HG03045 (cell line): ENCODE results near the gene SMCO4.
"Not testable (repeated sequence)": the region's sequence is repeated elsewhere in the genome, so short reads cannot be mapped to it uniquely, and the experiment has no call there.

Experiments used
- ATAC-seq: cut with Tn5 transposase; IDR thresholded peaks from one replicate; pipeline ENCODE4 v1.9.1; 2021; ENCODE audit warnings: mild to moderate bottlenecking, moderate library complexity; ENCODE audit not compliant: unreplicated experiment

The SMCO4 gene, protein sequence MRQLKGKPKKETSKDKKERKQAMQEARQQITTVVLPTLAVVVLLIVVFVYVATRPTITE

DNA sequence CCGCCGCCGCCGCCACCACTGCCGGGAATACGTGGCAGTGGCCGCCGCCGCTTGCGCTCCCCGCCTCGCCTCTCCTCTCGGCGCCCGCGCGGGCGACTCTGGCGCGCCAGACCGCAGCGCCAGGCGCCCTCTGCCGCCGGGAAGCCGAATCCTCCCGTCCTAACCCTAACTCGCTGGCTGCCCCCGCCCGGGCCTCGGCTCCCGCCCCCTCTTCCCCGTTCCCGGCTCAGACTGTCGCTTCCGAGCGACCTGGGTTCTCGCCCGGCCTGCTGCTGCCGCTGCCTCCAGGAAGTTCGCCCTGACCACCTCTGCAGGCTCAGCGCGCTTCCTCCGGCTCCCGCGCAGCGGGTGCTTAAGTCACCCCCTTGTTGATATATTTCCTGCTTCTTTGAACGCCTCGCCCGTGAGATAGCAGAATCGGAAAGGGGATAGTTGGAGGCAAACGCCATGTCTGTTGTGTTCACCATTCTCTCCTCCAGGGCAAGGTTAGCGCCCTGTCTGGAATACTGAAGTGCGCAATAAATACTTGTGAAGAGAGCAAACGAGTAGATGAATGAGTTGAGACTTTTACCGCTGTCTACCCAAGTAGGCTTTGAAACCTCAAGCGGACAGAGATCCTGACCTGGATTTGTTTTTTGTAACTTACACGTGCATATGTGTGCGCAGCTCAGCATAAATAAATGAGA, at the start of gene SMCO4:
Gene SMCO4, minus strand, starts transcription at position 100 of the 686 bp plus-strand sequence. CDS start 64,202 bp downstream, outside the sequence.
- ATAC-seq = peak; percentile 85

DNA sequence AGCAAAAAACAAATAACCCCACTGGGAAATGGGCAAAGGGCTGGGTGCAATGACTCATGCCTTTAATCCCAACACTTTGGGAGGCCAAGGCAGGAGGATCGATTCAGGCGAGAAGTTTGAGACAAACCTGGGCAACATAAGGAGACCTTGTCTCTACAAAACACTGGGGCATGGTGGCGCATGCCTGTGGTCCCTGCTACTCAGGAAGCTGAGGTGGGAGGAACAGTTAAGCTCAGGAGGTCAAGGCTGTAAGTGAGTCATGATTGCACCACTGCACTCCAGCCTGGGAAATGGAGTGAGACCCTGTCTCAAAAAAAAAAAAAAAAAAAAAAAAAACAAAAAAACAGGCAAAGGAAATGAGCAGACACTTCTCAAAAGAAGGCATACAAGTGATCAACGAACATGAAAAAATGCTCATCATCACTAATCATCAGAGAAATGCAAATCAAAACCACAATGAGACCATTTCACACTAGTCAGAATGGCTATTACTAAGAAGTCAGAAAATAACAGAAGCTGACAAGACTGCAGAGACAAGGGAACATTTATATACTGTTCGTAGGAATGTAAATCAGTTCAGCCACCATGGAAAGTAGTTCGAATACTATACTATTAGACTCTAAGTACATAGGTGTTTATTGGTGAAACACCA, 48.2 kb upstream of the SMCO4 start:
- ATAC-seq = peak; percentile 67

DNA sequence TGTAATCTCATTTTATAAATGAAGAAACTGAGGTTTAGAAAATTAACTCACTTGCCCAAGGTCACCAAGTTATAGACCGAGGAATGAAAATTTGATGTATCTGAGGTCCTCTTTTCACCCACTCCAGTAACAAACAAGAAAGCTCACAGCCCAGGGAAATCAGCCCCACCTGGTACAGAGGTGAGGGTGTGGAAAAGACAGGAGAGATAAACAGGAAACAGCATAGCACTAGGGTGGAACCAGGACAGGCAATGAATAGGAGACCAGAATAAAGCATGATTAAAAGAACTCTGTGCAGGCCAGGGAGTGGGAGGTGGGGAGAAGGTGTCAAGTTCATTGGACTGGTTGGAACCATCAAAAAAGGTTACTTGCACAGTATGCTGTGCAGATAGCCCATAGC, 46.2 kb upstream of the SMCO4 start:
- no peak for ATAC-seq

DNA sequence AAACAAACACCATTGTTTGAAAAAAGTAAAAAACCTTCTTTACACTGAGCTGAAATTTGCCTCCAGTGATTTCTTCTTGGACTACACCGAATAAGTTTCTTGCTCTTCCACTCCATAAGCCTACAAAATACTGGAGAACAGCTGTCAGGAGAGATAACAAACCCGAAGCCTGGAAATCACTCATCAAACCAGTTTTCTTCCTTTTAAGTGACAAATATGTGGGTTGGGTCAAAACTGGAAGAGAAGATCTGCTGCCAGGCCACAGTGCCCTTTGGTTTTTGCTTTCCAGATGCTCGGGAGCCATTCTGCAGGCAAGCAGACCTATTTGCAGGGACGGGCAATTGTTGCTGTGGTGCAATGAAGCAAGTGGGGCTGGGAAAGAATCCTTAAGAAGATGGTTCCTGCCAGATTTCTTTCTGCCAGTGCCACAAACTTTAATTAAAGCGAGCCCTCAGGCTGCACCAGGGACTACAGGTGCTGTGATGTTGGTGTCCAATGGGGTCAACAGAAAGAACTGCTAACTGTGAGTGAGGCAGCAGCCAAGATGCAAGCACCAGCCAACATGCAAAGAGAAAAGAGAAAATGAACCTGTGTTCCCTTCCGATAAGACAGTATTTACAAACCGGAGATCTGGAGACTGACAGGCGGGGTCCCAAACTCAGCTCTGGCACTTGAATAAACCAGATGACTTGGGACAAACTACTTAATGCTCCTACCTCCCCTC, 44.8 kb upstream of the SMCO4 start:
- no peak for ATAC-seq

DNA sequence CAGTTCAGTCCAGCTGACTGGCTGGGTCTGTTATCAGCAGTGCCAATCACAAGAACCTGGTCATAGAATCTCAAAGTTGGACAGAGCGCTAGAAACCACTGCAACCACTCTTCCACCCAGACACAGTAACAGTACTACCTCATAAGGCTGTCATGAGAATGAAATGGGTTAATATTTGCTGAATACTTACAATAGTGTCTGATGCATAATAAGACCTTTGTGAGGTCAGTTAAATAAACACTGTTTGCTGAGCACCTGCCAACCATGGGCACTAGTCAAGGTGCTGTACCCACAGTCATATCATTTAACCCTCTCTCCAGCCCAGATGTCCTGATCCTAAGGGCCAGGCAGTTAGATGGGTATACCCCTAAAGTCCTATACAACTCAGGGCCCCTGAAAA, 44.2 kb upstream of the SMCO4 start:
- ATAC-seq = not testable (repeated sequence)

DNA sequence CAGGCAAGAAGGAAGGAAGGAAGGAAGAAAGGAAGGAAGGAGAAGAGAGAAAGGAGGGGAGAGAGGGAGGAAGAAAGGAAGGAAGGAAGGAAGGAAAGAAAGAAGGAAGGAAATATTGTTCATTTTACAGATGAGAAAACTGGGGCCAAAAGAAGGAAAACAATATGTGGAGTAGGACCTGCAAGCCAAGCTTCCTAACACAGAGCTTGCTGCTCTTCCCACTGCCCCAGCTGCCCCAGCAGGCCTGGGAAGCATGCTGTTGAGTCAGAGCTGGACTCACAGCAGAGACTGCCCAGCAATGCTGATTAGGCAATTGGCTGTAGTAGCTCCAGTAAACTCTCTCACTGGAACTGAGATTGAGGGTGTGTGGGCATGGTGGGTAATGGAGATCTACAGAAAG, 42.6 kb upstream of the SMCO4 start:
- no peak for ATAC-seq

DNA sequence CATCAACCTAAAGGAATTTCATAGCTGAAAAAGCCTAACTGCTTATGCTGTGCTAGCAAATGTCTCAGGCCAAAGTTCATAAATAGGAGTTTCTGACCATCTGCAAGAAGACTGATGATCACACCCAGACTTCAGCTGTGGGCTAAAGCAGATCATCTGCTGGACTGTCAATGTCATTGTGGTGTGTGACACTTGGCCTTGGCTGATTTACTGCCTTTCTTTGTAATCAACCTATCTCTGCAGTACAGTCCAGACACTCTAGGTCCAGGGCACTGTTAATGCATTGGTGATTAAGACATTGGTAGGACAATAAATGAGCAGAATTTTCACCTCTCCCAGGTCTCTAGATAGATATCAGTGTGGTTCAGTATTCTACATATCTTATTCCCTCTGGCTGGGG, 40.3 kb upstream of the SMCO4 start:
- ATAC-seq = no peak

DNA sequence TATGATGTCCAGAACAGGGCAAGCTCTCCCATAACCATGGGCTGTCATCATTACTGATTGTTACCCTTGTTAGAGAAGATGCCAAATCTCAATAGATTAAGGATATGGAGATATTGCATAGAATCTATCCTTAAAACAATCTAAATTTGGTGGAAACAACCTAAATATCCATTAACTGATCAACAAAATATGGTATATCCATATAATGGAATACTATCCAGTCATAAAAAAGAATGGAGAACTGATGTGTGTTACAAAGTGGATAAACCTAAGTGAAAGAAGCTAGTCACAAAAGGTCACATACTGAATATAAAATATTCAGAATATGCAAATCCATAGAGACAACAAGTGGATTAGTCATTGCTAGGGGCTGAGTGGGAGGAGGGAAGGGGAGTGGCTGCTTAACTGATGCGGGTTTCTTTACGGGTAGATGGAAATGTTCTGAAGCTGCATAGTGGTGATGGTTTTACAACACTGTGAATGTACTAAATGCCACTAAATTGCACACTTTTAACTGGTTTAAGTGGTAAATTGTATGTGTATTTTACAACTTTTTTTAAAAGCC, 36.1 kb upstream of the SMCO4 start:
- no peak for ATAC-seq

DNA sequence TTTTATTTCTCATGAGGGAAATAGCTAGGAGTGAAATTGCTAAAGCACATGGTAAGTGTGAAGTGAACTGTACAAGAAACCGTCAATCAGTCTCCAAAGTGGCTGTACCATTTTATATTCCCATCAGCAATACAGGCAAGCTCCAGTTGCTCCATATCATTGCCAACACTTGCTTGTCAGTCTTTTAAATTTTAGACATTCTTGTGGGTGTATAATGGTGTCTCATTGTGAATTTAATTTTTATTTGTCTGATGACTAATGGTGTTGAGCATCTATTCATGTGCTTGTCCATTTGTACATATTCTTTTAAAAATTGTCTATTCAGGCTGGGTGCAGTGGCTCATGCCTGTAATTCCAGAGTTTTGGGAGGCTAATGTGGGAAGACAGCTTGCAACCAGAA, 34.1 kb upstream of the SMCO4 start:
- no peak for ATAC-seq

DNA sequence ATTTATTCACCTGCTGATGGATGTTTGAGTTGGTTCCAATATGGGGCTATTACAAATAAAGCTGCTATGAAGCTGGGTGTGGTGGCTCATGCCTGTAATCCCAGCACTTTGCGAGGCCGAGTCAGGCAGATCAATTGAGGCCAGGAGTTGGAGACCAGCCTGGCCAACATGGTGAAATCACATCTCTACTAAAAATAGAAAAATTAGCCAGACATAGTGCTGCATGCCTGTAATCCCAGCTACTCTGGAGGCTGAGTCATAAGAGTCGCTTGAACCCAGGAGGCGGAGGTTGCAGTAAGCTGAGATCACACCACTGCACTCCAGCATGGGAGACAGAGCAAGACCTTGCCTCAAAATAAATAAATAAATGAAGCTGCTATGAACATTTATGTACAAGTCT, 33.7 kb upstream of the SMCO4 start:
- ATAC-seq = not testable (repeated sequence)

DNA sequence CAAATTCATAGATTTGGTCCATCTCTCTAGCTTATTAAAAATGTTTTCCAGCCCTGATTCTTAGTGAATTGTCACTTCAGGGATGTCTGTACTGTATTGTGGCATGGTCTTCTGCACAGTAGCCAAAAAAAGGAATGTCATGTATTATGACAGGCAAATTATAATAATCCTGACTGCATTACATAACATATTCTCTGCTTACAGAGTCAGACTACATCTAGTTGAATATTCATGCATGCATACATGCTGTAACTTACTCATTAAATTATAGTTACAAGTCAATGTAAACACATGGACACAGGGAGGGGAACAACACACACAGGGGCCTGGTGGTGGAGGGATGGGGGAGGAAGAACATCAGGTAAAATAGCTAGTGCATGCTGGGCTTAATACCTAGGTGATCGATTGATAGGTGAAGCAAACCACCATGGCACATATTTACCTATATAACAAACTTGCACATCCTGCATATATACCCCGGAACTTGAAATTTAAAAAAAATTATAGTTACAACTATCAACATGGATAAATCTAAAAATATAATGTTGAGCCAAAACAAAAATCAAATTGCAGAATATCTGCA, 31.5 kb upstream of the SMCO4 start:
- no peak for ATAC-seq

DNA sequence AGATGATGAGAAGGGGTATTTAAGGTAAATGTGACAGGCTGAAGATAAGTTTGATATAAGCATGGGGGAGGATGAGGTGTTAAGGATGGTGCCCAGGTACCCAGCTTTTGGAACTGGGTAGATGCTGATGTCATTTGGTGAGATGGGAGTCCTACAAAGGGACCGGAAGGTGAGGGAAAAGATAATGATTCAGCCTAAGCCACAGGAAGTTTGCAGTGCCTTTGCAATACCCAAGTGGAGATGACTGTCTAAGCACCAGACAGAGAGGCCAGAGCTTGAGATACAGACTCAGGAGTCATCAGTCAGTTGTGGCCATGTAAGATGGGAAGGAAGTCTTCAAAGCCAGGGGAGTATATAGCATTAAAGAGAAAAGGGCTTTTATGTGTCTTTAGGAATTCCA, 30.0 kb upstream of the SMCO4 start:
- no peak for ATAC-seq

DNA sequence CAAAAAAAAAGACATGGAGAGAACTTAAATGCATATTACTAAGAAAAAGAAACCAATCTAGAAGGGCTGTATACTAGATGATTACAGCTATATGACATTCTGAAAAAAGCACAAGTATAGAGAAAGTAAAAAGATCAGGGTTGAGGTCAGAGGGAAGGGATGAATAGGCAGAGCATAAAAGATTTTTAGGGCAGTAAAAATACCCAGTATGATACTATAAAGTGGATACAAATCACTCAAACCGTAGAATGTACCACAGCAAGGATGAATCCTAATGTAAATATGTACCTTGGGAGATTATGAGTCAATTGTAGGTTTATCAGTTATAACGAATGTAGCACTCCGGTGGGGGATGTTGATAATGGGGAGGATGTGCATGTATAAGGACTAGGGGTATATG, 29.4 kb upstream of the SMCO4 start:
- ATAC-seq = no peak

DNA sequence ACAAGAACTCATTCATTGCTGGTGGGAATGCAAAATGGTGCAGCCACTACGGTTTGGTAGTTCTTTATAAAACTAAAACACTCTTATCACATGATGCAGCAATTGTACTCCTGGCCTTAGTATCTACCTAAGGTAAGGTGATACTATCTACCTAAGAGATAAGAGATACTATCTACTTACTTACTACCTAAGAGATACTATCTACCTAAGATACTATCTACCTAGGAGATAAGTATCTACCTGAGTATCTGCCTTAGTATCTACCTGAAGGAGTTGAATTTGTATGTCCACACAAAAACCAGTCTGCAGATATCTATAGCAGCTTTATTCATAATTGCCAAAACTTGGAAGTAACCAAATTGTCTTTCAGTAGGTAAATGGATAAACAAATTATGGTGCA, 29.0 kb upstream of the SMCO4 start:
- ATAC-seq = no peak

DNA sequence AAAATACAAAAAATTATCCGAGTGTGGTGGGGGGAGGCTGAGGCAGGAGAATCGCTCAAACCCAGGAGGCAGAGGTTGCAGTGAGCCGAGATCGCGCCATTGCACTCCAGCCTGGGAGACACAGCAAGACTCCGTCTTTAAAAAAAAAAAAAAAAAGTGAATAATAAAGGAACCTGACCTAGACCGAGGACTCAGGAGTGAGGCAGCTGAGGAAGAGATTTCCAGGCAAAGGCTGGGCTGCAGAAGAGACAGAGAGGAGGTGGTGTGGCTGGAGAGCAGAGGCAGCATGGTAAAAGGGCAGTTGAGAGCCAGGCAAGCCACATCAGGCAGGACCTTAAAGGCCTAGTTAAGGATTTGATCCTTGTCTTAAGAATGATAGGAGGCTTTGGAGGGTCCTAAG, 28.4 kb upstream of the SMCO4 start:
- ATAC-seq = no peak

DNA sequence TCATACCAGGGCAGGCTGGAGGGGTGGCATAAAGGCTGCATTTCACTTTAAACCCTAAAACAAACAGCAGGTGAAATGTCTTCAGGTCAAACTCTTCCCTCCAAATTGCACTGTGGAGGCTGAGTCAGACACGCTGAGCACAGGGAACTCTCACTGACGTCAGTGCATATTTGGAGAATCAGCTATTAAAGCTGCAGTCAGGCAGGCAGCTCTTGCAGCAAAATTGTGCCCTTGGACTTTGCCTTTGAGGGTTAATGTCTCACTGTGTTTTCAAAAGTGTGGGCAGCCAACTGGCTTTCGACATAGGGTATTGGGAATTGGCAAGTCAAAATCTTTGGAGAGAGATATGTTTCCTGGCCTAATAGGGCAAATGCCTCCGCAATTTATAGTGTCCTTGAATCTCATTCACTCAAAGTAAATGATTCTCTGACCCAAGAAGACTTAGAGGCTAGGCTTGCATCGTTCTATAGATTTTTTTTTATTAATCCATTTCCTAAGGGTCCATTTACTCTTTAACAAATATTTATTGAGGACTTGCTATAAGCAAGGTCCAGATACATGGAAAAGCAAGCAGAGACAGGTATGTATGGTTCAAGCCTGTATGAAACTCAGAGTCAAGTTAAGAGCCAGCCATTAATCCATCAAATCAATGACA, 27.7 kb upstream of the SMCO4 start:
- ATAC-seq = no peak

DNA sequence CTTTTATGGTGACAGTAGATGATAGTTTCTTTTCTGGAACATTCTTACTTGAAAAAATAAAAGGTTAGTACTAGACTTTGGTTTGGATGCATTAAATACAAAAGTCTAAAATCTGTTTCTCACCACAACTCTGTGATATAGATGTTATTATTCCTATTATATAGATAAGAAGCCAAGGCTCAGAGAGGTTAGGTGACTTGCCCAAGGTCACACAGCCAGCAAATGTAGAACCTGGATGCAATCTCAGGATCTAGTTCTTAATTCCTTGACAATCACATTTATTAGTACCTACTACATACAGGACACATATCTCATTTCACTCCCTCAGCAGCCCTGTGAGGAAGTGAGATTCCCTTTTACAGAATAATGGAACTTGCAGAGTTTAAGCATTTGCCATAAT, 26.3 kb upstream of the SMCO4 start:
- ATAC-seq = no peak

DNA sequence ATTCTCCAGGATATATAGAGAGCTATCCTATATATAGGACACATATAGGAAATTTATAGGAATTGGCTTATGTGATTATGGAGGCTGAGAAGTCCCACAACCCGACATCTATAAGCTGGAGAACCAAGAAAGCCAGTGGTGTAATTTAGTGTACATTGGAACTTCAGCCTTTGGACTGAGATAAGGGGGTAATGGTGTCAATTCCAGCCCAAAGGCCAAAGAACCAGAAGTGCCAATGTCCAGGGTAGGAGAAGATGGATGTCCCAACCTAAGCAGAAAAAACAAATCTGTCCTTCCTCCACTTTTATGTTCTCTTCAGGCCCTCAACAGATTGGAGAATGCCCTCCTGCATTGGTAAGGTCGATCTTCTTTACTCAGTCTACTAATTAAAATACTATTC, 25.5 kb upstream of the SMCO4 start:
- no peak for ATAC-seq

DNA sequence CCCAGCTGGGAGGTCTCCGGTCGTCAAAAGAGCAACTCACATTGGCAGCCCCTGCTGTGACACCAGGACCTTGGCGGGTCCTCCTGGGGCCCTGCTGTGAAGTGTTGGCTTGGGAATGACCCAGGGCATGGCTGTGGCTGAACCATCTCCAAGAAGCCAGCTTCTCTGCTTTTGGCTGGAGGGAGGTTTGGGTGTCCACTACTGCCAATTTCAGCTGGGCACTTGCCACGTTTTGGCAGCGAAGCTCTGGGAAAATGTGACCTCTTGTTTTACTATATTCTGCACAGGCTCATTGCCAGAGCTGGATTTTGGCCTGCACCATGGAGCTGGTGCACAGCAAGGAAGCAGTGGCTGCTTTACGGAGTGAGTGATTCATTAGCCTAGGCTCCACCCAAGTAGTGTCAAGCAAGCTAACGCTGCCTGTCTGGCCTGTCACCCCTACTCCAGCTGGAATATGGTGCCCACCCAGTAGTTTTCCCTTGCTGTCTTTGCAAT, 24.3 kb upstream of the SMCO4 start:
- ATAC-seq = no peak

DNA sequence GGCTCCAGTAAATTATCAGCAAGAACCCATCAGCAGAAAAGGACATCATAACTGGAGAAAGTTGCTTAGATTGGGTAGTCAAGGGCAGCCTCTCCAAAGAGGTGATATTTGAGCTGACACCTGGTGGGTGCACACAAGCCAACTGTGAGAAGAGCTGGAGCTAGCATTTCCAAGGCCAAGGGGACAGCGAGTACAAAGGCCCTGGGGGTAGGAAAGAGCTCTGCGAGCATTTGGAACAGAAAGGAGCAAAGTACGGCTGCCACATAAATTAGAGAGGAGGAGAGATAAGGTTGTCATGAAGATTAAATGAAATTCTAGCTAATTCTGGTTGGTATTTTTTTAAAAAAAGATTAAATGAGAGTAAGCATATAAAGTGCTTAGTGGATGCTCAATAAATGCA, 21.7 kb upstream of the SMCO4 start:
- ATAC-seq = no peak

DNA sequence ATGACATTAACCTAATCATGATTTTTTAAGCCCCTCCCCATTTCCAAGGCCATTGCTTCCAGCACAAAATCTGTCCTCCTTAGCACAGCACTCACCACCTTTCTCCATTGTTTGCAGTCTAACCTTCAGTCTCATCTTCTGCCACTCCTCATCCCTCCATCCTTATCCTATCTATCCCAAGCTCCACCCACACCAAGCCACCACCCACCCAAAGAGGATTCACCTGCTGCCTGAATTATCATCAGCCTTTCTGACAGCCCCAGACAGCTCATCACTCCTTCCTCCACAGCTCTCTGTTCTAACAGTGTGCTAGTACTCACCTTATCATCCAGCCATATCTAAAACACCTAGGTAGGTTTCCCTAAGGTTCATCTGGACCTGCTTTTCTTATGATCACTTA, 20.7 kb upstream of the SMCO4 start:
- no peak for ATAC-seq
